ENCODE results near the gene C1QTNF4. TPM values are rescaled to one million over a fixed set of nuclear protein-coding genes. Genes with fewer than 3 reads are reported as not detected.

C1QTNF4 gene
- total and polyA plus RNA-seq, 9 of the 15 experiments (the other 6 are each of a cell fraction or from before 2014, with no cell fraction given) = not detected

DNA sequence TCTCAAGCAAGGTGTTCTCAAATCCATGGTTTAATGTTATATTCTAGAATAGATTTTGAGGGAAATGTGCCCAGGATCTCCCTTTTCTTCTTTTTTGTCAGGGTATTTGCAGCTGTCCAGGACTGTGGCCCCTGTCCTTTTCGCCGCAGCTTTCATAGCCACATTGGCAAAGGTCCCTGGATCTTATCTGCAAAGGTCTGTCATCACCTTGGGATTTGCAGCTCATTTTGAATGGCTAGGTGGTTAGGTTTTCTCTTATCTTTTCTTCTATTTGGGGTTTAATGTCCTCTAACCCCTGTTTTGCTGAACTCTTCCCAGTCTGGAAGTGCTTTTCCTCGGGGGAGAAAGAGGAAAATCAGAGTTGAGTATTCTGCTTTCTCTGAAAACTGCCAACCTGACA is 11.7 kb upstream of the C1QTNF4 start (continued):
- TF ChIP-seq, protein P1, sequence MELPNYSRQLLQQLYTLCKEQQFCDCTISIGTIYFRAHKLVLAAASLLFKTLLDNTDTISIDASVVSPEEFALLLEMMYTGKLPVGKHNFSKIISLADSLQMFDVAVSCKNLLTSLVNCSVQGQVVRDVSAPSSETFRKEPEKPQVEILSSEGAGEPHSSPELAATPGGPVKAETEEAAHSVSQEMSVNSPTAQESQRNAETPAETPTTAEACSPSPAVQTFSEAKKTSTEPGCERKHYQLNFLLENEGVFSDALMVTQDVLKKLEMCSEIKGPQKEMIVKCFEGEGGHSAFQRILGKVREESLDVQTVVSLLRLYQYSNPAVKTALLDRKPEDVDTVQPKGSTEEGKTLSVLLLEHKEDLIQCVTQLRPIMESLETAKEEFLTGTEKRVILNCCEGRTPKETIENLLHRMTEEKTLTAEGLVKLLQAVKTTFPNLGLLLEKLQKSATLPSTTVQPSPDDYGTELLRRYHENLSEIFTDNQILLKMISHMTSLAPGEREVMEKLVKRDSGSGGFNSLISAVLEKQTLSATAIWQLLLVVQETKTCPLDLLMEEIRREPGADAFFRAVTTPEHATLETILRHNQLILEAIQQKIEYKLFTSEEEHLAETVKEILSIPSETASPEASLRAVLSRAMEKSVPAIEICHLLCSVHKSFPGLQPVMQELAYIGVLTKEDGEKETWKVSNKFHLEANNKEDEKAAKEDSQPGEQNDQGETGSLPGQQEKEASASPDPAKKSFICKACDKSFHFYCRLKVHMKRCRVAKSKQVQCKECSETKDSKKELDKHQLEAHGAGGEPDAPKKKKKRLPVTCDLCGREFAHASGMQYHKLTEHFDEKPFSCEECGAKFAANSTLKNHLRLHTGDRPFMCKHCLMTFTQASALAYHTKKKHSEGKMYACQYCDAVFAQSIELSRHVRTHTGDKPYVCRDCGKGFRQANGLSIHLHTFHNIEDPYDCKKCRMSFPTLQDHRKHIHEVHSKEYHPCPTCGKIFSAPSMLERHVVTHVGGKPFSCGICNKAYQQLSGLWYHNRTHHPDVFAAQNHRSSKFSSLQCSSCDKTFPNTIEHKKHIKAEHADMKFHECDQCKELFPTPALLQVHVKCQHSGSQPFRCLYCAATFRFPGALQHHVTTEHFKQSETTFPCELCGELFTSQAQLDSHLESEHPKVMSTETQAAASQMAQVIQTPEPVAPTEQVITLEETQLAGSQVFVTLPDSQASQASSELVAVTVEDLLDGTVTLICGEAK (IDR thresholded peaks at IDR 0.05) = no peak
- TF ChIP-seq, protein P1 (CRISPR knock-in tag; IDR thresholded peaks at IDR 0.05) = no peak
- no peak for TF ChIP-seq E2F3 (CRISPR knock-in tag; IDR thresholded peaks at IDR 0.05)
- TF ChIP-seq NCOR1 (IDR thresholded peaks at IDR 0.05) = no peak
- no peak for TF ChIP-seq IRF2 (CRISPR knock-in tag; IDR thresholded peaks at IDR 0.05)
- TF ChIP-seq, protein P2, sequence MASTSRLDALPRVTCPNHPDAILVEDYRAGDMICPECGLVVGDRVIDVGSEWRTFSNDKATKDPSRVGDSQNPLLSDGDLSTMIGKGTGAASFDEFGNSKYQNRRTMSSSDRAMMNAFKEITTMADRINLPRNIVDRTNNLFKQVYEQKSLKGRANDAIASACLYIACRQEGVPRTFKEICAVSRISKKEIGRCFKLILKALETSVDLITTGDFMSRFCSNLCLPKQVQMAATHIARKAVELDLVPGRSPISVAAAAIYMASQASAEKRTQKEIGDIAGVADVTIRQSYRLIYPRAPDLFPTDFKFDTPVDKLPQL (IDR thresholded peaks at IDR 0.05; ENCODE audit: extremely low read depth, insufficient read length) = no peak
- no peak for TF ChIP-seq THRB (CRISPR knock-in tag; conservative IDR thresholded peaks at IDR 0.05)
- no peak for TF ChIP-seq ZNF717 (CRISPR knock-in tag; IDR thresholded peaks at IDR 0.05)
- no peak for TF ChIP-seq CC2D1A (IDR thresholded peaks at IDR 0.05)
- peak; percentile 58 for TF ChIP-seq ARID1B (IDR thresholded peaks at IDR 0.05)
- no peak for TF ChIP-seq IFI16 (CRISPR knock-in tag; IDR thresholded peaks at IDR 0.05)
- no peak for TF ChIP-seq HMGN3 (IDR thresholded peaks at IDR 0.05; ENCODE audit: borderline replicate concordance, extremely low read depth, insufficient read length, low read depth, low read length)
- TF ChIP-seq ZNF449 (CRISPR knock-in tag; IDR thresholded peaks at IDR 0.05) = no peak
- TF ChIP-seq, protein P3, sequence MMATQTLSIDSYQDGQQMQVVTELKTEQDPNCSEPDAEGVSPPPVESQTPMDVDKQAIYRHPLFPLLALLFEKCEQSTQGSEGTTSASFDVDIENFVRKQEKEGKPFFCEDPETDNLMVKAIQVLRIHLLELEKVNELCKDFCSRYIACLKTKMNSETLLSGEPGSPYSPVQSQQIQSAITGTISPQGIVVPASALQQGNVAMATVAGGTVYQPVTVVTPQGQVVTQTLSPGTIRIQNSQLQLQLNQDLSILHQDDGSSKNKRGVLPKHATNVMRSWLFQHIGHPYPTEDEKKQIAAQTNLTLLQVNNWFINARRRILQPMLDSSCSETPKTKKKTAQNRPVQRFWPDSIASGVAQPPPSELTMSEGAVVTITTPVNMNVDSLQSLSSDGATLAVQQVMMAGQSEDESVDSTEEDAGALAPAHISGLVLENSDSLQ (IDR thresholded peaks at IDR 0.05) = peak; percentile 47; the same call in 1 of the 2 replicates
- no peak for TF ChIP-seq DACH1 (IDR thresholded peaks at IDR 0.05; ENCODE audit: partially characterized antibody)
- no peak for TF ChIP-seq CBFB (CRISPR knock-in tag; IDR thresholded peaks at IDR 0.05)

Measured in K562 (cell line).